DOHH2 (cell line): Measurements from ENCODE around the gene SSUH2.

Source experiments
- CTCF ChIP-seq: fragments of 200-600 bp; sonication (generic); IDR thresholded peaks from one replicate; pipeline ENCODE4 v1.5.1; 2014; ENCODE audit warnings: antibody characterized with exemption, mild to moderate bottlenecking, low read depth, low read length; ENCODE audit not compliant: poor library complexity, severe bottlenecking
- EZH2phosphoT487 ChIP-seq: fragments of 200-600 bp; sonication (generic); IDR thresholded peaks from 2 replicates; pipeline ENCODE4 v1.6.1; 2017; ENCODE audit warnings: borderline replicate concordance, mild to moderate bottlenecking, antibody characterized with exemption, low read length, moderate library complexity, mixed read lengths

- no peak for TF ChIP-seq CTCF
- no peak for TF ChIP-seq EZH2phosphoT487
Observed at GRCh38 chr3:8621872-8622271, 22.7 kb downstream of the SSUH2 start.
